OCI-LY7 (cell line): ENCODE data around the gene RBM26.

Experiments used
- CTCF ChIP-seq: fragments of 200-600 bp; sonication (generic); conservative IDR thresholded peaks from 2 replicates; pipeline ENCODE4 v1.5.1; 2014; ENCODE audit warnings: mild to moderate bottlenecking, antibody characterized with exemption, low read length, moderate library complexity, mixed read lengths
- EZH2phosphoT487 ChIP-seq: fragments of 200-600 bp; sonication (generic); IDR thresholded peaks from 2 replicates; pipeline ENCODE4 v1.6.1; 2018; ENCODE audit warnings: low read depth, borderline replicate concordance, mild to moderate bottlenecking, mixed run types, antibody characterized with exemption, low read length, moderate library complexity, mixed read lengths

- no peak for TF ChIP-seq CTCF
- TF ChIP-seq EZH2phosphoT487 = no peak
These were observed 53.9 kb downstream of the RBM26 start for GRCh38 chr13:79352107-79352506.
